A204.1 (cell line): ENCODE measurements around the gene WNK1.

Experiments used
- FAIRE-seq: peaks from 2 replicates; lab custom pipeline; 2012; peaks lifted over from hg19 to GRCh38; lab: Jason Lieb, UNC

The WNK1 gene

DNA sequence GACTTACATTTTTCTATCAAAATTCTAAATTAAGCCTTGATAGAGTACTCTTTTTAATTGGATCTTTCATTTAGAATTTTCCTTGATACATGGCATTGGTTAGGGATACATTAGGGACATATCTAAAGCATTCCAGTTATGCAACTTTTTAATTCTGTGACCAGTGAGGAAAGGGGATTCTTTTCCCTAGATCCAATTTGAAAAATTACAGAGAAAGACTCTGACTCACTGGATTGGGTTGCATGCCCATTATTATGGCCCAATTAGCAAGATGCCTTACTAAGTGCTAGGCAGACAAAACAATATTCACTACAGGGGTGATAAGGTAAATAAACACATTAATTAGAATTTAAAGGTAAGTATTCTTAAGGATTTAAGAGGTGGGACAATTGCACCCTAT is 202.4 kb downstream of the WNK1 start:
- no peak for FAIRE-seq

DNA sequence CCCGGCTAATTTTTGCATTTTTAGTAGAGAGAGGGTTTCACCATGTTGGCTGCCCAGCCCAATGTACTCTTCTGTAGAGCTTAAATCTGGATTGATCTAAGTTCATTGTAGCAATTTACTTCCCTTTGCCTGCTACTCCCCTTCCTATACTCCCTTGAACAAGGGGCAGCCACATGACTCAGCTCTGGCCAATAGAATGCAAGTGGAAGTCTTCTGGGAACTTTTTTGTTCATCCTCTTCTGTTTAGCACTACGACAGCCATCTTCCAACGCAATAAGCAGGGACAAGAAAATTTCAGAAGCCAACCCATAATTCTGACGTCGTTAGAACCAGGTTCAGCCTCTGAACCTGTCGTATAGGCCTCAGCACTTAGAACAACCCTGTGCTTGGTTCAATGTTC is 203.6 kb downstream of the WNK1 start:
- no peak for FAIRE-seq

DNA sequence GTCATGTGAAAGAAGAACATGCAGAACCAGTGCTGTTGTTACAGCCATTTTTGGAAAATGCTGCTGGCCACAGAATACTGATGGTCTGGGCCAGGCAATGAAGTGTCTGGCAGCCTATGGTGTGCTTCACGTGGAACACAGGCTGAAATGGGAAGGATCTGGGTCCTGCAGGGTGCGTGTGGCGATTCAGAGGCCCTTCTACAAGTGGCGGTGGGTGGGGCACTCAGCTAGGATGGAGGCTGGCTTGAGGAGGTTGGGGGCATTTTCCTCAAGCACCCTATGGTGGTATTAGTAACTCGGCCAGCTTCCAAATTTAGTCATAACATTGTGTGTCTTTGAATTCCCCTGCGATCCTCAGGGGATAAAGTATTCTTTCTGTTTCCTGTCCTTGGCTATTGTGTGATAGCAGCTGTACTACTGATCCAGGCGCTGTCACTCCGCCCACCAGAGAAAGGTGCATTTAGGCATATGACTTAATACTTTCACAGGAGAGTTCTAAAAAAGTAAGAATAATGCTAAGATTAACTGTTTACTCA is 206.3 kb downstream of the WNK1 start:
- FAIRE-seq, result no peak
